GM19328 (cell line): Measurements from ENCODE around the gene TMEM129.
"Not testable (repeated sequence)": the region's sequence is repeated elsewhere in the genome, so short reads cannot be mapped to it uniquely, and the experiment has no call there.

ENCODE experiments used
- ATAC-seq: cut with Tn5 transposase; IDR thresholded peaks from one replicate; pipeline ENCODE4 v1.9.1; 2021; ENCODE audit warnings: mild to moderate bottlenecking, moderate library complexity; ENCODE audit not compliant: unreplicated experiment

The TMEM129 gene

DNA sequence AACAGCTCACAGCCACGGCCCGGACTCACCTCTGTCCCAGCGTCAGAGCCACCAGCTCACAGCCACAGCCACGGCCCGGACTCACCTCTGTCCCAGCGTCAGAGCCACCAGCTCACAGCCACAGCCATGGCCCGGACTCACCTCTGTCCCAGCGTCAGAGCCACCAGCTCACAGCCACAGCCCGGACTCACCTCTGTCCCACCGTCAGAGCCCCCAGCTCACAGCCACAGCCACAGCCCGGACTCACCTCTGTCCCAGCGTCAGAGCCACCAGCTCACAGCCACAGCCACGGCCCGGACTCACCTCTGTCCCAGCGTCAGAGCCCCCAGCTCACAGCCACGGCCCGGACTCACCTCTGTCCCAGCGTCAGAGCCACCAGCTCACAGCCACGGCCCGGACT lies 50.1 kb downstream of the TMEM129 start:
- not testable (repeated sequence) for ATAC-seq

DNA sequence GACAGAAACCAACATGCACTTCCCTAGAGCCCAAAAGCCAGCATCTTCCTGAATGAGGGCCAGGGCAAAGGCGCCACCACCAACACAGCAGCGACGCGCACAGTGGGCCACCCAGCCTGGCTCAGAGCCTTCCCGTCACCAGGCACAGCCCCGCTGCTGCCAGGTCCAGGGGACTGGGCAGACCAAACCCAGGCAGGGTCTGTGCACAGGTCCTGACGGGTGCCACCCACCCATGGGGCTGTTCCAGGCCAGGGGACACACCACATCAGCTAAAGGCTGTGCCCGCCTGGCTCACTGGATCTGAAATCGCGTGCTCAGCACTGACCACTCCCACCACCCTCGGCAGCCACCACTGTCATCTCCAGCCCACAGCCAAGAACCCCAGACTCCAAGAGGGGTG lies 50.8 kb downstream of the TMEM129 start:
- ATAC-seq, result no peak

DNA sequence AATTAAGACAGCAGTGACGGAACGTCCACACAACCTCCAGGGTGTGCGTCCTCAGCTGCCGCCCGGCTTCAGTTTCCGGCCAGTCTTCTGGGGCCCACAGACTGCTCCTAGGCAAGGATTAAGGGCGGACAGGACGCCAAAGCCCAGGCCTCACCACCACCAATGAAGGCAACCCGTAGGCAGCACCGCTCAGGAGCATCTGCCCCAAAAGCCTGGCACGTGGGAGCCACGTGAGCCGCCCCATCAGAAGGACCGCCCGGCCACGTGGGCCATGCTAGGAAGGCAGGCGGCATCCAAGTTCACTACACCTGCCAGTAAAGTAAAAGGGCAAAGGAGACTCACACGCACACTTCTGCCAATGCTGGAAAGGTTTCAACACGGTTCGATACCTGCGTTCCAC lies 51.3 kb downstream of the TMEM129 start:
- ATAC-seq, result no peak

DNA sequence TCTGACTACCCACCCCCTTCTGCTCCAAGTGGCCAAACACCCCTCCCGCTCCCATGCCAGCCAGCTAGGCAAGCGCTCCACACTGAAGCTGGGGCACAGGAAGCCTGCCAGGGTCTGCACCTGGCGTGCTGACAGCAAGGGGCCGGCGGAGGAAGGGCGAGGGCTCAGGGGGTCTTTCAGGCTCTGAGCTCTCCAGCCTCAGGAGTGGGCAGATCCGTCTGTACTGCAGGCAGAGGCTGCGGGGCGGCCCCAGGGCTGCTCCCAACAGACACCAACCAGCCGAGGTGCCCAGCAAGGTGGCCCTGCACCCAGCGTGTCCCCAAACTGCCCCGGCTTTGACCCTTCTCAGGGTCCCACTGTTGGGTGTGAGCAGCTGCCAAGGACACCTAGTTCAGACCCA lies 51.9 kb downstream of the TMEM129 start:
- ATAC-seq, result no peak

- no peak for ATAC-seq
Observed at GRCh38 chr4:1668488-1668840, 52.7 kb downstream of the TMEM129 start.

DNA sequence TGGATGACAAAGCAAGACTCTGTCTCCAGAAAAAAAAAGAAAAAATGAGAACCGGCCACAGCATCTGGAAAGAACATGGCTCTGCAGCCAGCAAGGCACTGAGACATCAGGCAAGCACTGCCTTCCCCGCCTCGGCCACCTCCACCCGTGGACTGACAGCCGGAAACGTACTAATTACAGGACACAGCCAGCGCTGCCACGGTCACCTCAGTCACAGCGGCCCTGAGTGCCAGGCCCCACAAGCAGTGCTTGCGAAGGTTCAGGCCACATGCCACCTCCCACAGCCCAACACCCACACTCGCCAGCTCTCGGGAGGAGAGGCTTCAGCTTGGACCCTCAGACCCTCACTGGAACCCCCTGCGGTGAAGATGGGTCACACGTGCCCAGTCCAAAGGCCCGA lies 53.9 kb downstream of the TMEM129 start:
- ATAC-seq, result no peak

GRCh38 chr4:1666391-1666790 lies 54.7 kb downstream of the TMEM129 start:
- ATAC-seq, result no peak
